NCI-H2196 (cell line): ENCODE measurements around the gene JCHAIN.
"Not testable (repeated sequence)": the region's sequence is repeated elsewhere in the genome, so short reads cannot be mapped to it uniquely, and the experiment has no call there.

Source experiments
- DNase-seq: peaks from one replicate; lab custom pipeline; 2025; ENCODE audit not compliant: unreplicated experiment; lab: John Stamatoyannopoulos, UW

Gene JCHAIN

GRCh38 chr4:70688795-70689231, 22.5 kb upstream of the JCHAIN start:
- no peak for DNase-seq

GRCh38 chr4:70687821-70688794, 21.8 kb upstream of the JCHAIN start, which contains the start of gene UTP3:
Gene UTP3, plus strand, starts transcription at chr4:70688532. Its CDS starts 146 bp downstream, at chr4:70688678.
- DNase-seq = peak; percentile 93

GRCh38 chr4:70687392-70687791, 21.1 kb upstream of the JCHAIN start:
- DNase-seq = no peak

- not testable (repeated sequence) for DNase-seq
These were observed 15.8 kb upstream of the JCHAIN start for GRCh38 chr4:70682142-70682541.

- no peak for DNase-seq
These were observed 15.4 kb upstream of the JCHAIN start for GRCh38 chr4:70681704-70682103.

GRCh38 chr4:70680934-70681333, 14.6 kb upstream of the JCHAIN start:
- no peak for DNase-seq

GRCh38 chr4:70678383-70678999, 12.2 kb upstream of the JCHAIN start:
- no peak for DNase-seq

- no peak for DNase-seq
These were observed 10.3 kb upstream of the JCHAIN start for GRCh38 chr4:70676554-70677090.

- DNase-seq = no peak
These were observed 8.4 kb upstream of the JCHAIN start for GRCh38 chr4:70674731-70675130.

- no peak for DNase-seq
These were observed 7.9 kb upstream of the JCHAIN start for GRCh38 chr4:70674191-70674590.

- DNase-seq = no peak
These were observed 4.8 kb upstream of the JCHAIN start for GRCh38 chr4:70671091-70671490.

GRCh38 chr4:70670332-70671014, 4.2 kb upstream of the JCHAIN start:
- no peak for DNase-seq

- DNase-seq = no peak
These were observed 1.6 kb upstream of the JCHAIN start for GRCh38 chr4:70667740-70668535.

- DNase-seq = not testable (repeated sequence)
These were observed 4.9 kb downstream of the JCHAIN start for GRCh38 chr4:70661309-70661922.

GRCh38 chr4:70660106-70660505, 6.2 kb downstream of the JCHAIN start:
- DNase-seq = no peak

- DNase-seq = no peak
These were observed 7.9 kb downstream of the JCHAIN start for GRCh38 chr4:70658418-70658817.

GRCh38 chr4:70657326-70657725, 9.0 kb downstream of the JCHAIN start:
- no peak for DNase-seq

GRCh38 chr4:70654605-70655011, 11.7 kb downstream of the JCHAIN start:
- DNase-seq = no peak

- DNase-seq = peak; percentile 5
These were observed 14.3 kb downstream of the JCHAIN start for GRCh38 chr4:70651864-70652506.
